GM18511 (cell line): Measurements from ENCODE around the gene CLMN.
A peak's percentile ranks its signal among the peaks of the same experiment; 100 is the strongest.

Experiments
- ATAC-seq: cut with Tn5 transposase; IDR thresholded peaks from one replicate; pipeline ENCODE4 v1.9.1; 2021; ENCODE audit warnings: mild to moderate bottlenecking, moderate library complexity; ENCODE audit not compliant: unreplicated experiment

Gene CLMN

GRCh38 chr14:95321693-95322455, 2.2 kb upstream of the CLMN start:
- no peak for ATAC-seq

DNA sequence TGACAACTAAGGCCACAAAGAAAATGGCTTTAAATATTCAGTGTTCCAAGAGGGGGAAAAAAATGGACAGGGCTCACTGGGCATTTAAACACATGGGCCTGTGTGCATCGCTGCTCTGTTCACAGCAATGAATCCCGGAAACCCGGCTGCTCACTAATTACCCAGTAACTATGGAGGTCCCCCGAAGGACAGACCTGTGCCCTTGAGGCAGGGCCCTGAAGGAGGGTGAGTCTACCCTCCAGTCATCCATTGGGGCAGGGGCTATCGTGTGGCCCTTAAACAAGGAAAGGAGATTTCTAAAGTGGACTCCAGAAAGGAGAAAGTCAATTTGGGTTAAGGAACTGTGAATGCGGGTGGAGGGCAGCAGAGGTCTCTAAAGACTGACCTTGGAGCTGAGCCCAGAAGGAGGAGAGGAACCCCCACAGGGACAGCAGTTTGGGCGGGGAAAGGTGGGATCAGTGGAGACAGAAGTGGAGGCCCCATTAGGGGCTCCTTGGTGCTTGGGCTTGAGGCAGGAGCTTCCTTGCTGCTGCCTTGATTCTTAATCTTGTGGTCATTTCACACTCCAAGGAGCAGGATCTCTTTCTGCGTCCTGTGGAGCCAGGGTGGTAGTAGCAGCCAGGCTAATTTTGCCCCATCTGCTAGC, 1.4 kb upstream of the CLMN start:
- ATAC-seq: no peak

GRCh38 chr14:95320078-95320895, 579 bp upstream of the CLMN start:
- peak; percentile 12 for ATAC-seq

GRCh38 chr14:95318399-95319311, 1.1 kb downstream of the CLMN start:
- ATAC-seq: no peak

DNA sequence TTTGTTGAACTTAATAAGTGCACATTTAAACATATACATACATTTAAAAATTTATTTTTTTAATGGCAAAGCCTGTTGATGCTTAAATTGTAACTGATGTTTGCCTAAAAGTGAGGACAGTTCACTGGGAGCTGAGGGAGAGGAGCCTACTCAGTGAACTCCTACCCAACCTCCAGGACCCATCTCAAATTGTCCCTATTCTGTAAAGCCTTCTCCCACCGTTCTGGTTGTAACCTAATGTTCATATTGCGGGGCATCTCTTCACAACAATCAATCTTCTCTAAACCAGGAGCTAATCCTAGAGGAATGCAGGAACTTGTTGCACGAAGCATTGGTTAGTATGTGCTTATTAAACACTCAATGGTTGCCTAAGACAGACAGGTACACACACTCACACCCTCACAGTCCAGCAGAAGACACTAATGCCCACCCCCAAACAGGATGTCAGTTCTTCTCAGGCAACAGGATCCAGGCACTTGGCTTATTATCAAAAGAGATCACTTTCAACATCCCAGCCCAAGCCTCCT, 1.8 kb downstream of the CLMN start:
- no peak for ATAC-seq

DNA sequence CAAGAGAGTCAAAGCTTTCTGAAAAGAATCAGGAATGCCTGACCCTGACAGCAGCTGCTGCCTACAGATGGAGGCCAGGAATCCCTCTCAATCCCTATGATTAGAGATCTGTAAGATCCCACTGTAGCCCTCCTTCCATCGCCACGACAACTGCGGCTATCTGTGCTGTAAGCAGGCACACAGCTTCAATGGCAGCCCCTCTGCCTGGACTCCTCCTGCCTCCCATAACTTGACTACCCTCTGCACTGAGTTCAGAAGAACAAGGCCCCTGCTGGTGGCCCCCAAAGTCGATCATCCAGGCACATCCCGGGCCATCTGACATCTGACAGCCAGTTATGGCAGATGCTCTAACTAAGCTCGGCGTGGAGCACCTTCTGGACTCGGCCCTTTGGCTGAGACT, 2.9 kb downstream of the CLMN start:
- no peak for ATAC-seq

DNA sequence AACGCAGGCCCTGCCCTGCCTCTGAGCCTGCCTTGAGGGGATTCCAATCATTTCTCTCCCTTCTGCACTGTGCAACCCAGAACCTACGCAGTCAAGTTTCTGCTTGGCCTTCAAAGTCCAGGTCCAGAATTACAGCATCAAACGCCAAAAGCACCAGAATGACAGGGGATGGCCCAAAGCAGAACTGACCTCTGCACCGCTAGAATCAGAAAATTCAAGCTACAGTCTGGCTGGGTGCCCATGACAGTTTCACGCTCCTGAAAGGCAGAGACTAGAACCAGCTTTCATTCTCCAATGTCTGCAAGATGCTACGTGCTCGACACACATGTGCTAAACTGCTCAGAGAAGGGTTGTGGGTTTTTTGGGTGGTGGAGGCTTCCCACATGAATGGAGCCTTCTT, 4.1 kb downstream of the CLMN start:
- no peak for ATAC-seq

- no peak for ATAC-seq
Observed at GRCh38 chr14:95315156-95315555, 4.6 kb downstream of the CLMN start.

DNA sequence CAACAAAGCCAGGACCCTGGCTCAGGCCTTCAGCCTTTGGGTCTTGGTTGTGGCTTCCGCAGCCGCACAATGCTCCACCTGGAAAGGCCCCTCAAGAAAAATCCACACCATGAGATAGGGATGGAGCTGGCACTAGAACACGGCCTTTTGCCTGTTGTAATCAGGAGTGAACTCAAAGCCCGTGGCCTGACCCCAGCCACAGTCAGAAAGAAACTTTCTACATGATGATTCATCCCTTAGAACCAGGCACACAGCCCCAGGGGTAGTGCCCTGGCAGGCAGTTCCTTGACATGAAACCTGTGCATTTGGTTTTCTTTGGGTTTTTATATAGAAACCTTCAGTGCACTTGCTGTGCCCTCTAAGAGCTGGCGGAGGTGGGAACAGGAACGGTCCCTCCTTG, 5.1 kb downstream of the CLMN start:
- ATAC-seq: peak; percentile 79

DNA sequence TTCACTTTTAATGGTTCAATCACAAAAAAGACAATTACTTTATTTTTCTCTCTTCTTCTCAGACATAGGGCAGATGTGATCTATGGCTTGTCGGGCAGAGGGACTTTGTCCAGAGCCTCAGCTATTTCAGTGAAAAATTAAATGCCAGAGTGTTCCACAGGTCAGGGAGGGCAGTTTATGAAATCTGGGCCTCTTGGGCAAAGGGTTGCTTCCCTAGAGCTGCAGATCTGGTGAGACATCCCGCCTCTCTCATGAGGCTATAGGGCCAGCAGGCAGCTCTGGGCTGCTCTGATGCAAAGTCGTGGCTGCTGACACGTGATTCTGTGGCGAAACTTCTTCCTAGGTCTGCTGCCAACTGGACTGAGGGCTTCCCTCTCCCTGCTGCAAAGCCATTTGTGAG, 6.0 kb downstream of the CLMN start:
- no peak for ATAC-seq

- ATAC-seq: no peak
Observed at GRCh38 chr14:95313190-95313589, 6.5 kb downstream of the CLMN start.

DNA sequence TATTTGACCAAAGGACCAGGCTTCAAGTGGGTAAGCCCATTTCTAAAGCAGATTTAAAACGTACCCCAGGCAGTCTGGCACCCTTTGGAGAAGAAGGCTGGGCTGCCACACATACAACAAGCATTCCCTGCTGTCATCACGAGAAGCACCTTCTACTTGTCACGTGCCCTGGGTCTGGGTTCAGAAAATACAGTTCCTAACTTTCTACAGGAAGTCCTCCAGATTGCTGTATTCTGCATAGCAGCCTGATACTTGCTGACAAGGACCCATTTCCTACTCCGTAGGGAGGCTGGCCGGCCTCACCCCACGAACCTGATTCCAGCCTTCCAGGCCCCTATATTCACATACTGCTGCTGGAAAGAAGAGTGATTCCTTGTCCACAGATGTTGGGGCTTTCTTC, 7.4 kb downstream of the CLMN start:
- ATAC-seq: no peak

GRCh38 chr14:95311752-95312151, 8.0 kb downstream of the CLMN start:
- ATAC-seq: no peak

- ATAC-seq: no peak
Observed at GRCh38 chr14:95310635-95311380, 8.9 kb downstream of the CLMN start.

GRCh38 chr14:95309261-95310051, 10.3 kb downstream of the CLMN start:
- no peak for ATAC-seq

DNA sequence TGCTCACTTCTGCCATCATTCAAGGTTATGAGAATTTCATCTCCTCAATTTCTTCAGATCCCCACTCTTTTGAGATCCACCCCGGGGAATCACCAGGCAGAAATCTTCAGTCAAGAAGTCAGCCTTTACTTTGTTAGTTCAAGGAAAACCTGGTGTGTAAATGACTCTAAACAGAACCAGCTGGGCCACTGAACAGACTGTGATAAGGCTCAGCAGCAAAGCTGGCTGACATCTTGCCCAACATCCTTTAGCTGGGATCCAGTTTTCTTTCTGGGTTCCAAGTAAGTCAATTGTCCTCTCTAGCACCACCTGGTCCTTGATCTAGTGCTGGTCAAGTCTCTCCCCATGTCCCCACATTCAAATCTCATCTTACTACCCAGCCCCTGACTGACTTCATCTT, 11.6 kb downstream of the CLMN start:
- ATAC-seq: no peak

- no peak for ATAC-seq
Observed at GRCh38 chr14:95307402-95308041, 12.2 kb downstream of the CLMN start.

DNA sequence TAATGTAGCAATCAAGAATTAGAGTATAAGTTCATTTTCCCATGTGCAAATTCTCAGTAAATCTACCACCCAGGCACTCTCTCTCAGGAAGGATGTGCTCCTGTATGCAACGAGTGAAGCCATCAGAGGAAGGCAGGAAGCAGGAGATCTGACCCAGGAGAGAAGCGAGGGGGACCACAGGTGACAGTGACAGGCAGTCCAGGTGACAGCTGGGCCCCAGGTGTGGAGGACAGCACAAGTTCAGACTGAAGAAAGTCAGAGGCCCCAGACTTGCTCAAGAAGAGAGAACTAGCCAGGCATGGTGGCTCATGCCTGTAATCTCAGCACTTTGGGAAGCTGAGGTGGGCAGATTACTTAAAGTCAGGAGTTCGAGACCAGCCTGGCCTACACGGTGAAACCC, 13.8 kb downstream of the CLMN start:
- ATAC-seq: no peak

GRCh38 chr14:95305145-95305544, 14.6 kb downstream of the CLMN start:
- no peak for ATAC-seq
